ENCODE data around the gene KIAA1217. TPM values are rescaled to one million over a fixed set of nuclear protein-coding genes. Genes with fewer than 3 reads are reported as not detected.

The KIAA1217 gene
- total RNA-seq, 2 experiments from 2014 or later: 0.67 to 1.3 TPM

GRCh38 chr10:24207781-24208611 lies 942 bp upstream of the KIAA1217 start:
- H3K27me3 Mint-ChIP-seq: peaks cover 38% of the 10 kb centered on the region
- no peak for TF ChIP-seq CTCF (IDR thresholded peaks at IDR 0.05)
- ATAC-seq (no peak), DNase-seq (no peak)
- H3K4me3 Mint-ChIP-seq: peak overlapping the region; percentile 66
- no peaks in the 10 kb centered on the region for H3K36me3 Mint-ChIP-seq (ENCODE audit: low read depth)
- intact Hi-C loops (cut with micrococcal nuclease): no loop called here
- ChIA-PET CTCF (interaction anchor here (3.9 kb wide), 1 partner anchor 11 kb away, joined by 17 read pairs; no protein-coding TSS in a partner anchor), POLR2A (no interaction called here)
- H3K9me3 Mint-ChIP-seq: peaks cover 2% of the 10 kb centered on the region
- no peak overlapping the region for H3K27ac Mint-ChIP-seq
- peaks cover 25% of the 10 kb centered on the region for H3K4me1 Mint-ChIP-seq (ENCODE audit: low read depth)

- intact Hi-C loops (cut with micrococcal nuclease): no loop called here
- POLR2A ChIA-PET: interaction anchor here (0.6 kb wide), 1 partner anchor 177 kb away, joined by 3 read pairs; no protein-coding TSS in a partner anchor
- peaks cover 25% of the 10 kb centered on the region for H3K4me1 Mint-ChIP-seq (ENCODE audit: low read depth)
- TF ChIP-seq CTCF (IDR thresholded peaks at IDR 0.05): no peak
- ATAC-seq: peak; percentile 72
- peak overlapping the region; percentile 47 for H3K27ac Mint-ChIP-seq
- peak; percentile 68 for DNase-seq
- H3K9me3 Mint-ChIP-seq: peaks cover 2% of the 10 kb centered on the region
- H3K36me3 Mint-ChIP-seq (ENCODE audit: low read depth): no peaks in the 10 kb centered on the region
- CTCF ChIA-PET: interaction anchor here (0.7 to 3.9 kb wide), 3 partner anchors 13 to 1051 kb away, joined by 3 to 17 read pairs (median 3); no protein-coding TSS in a partner anchor
- H3K4me3 Mint-ChIP-seq: peak overlapping the region; percentile 66
- H3K27me3 Mint-ChIP-seq: peaks cover 39% of the 10 kb centered on the region
These were observed 464 bp downstream of the KIAA1217 start for GRCh38 chr10:24209432-24209771.

DNA sequence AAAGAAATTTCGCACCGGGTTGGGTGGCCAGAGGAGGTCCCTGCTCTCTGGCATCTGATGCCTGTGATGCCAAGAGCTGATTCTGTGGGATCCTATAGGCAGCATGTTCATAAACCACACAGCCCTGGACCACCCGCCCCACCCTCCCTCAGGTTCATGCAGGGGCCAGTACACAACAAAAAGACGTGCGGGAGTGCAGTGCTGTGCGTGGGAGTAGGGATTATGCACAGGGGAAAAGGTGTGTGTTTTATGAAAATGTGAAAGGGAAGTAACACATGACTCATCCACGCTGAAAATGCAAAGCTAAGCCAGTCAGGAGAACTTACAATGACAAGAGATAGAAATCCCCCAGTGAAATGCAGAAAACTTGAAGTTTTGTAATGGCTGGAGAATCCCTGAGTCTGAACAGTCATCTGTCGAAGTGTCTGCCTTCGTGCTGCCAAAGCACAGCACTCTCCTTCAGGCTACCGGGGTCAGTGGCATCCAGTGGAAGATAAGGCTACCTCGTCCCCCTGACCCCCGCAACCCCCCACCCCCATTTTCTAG lies 1.1 kb downstream of the KIAA1217 start:
- POLR2A ChIA-PET: interaction anchor here (0.6 kb wide), 1 partner anchor 79 kb away, joined by 3 read pairs; no protein-coding TSS in a partner anchor
- peak overlapping the region; percentile 70 for H3K27ac Mint-ChIP-seq

DNA sequence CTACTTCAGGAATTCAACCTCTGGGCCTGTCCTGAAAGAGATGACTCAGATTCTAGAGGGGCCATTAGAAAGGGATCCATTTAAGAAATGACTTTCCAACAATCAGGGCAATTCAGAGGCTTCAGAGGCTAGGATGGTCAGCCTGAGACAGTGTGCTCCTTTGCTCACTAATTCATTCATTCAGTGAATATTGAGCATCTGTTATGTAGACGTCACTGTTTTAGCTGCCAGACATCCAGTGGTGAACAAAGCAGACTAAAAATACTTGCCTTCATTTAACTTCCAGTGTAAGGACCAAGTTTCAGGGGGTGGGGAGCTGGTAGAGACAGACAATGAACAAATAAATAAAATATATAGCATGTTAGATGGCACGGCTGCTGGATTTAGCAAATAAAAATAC lies 1.6 kb downstream of the KIAA1217 start:
- intact Hi-C loops (cut with micrococcal nuclease): no loop called here
- DNase-seq (no peak), ATAC-seq (no peak)
- Mint-ChIP-seq H3K36me3 (ENCODE audit: low read depth) (no peaks in the 10 kb centered on the region), H3K27me3 (peaks cover 42% of the 10 kb centered on the region), H3K4me3 (no peak overlapping the region), H3K4me1 (ENCODE audit: low read depth) (peaks cover 25% of the 10 kb centered on the region), H3K9me3 (peaks cover 2% of the 10 kb centered on the region), H3K27ac (no peak overlapping the region)
- ChIA-PET POLR2A (interaction anchor here (0.6 kb wide), 1 partner anchor 79 kb away, joined by 3 read pairs; no protein-coding TSS in a partner anchor), CTCF (interaction anchor here (3.9 kb wide), 1 partner anchor 14 kb away, joined by 17 read pairs; no protein-coding TSS in a partner anchor)
- no peak for TF ChIP-seq CTCF (IDR thresholded peaks at IDR 0.05)

More for the DNA sequence above, 1.1 kb downstream of the KIAA1217 start:
- Mint-ChIP-seq H3K27me3 (peaks cover 39% of the 10 kb centered on the region), H3K4me1 (ENCODE audit: low read depth) (peaks cover 25% of the 10 kb centered on the region), H3K4me3 (peak overlapping the region; percentile 66), H3K9me3 (peaks cover 2% of the 10 kb centered on the region), H3K36me3 (ENCODE audit: low read depth) (no peaks in the 10 kb centered on the region)
- DNase-seq (peak; percentile 76), ATAC-seq (peak; percentile 77)
- CTCF ChIA-PET: interaction anchor here (0.7 to 3.9 kb wide), 2 partner anchors 13 to 204 kb away, joined by 3 to 17 read pairs; no protein-coding TSS in a partner anchor
- no peak for TF ChIP-seq CTCF (IDR thresholded peaks at IDR 0.05)
- intact Hi-C loops (cut with micrococcal nuclease): no loop called here

DNA sequence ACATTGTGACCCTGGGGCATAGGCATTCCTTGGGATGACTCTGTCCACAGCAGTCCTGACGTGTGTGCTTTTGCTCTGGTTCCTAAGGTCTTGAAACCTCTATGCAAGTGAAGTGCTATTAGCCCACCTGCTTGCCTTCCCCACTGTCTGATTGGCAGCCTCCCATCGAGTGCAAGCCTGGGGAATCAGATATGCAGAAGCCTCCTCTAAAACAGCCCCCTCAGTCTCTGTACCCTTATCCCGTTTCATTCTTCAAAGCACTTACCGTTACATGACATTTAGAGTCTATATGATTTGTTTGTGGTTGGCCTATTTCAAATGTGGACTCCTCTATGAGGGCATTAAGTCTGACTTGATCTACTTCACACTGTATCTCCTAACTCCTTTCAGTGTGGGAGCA lies 4.3 kb downstream of the KIAA1217 start:
- ChIA-PET POLR2A (no interaction called here), CTCF (no interaction called here)
- H3K27ac Mint-ChIP-seq: no peak overlapping the region
- ATAC-seq: no peak
- H3K4me3 Mint-ChIP-seq: no peak overlapping the region
- DNase-seq: no peak
- no peak for TF ChIP-seq CTCF (IDR thresholded peaks at IDR 0.05)
- H3K36me3 Mint-ChIP-seq (ENCODE audit: low read depth): no peaks in the 10 kb centered on the region
- intact Hi-C loops (cut with micrococcal nuclease): no loop called here
- H3K4me1 Mint-ChIP-seq (ENCODE audit: low read depth): peaks cover 19% of the 10 kb centered on the region
- H3K9me3 Mint-ChIP-seq: peaks cover 2% of the 10 kb centered on the region
- H3K27me3 Mint-ChIP-seq: peaks cover 25% of the 10 kb centered on the region
